WTC11 (cell line): ENCODE data around the gene BCAS1. TPM values are rescaled to one million over a fixed set of nuclear protein-coding genes. Genes with fewer than 3 reads are reported as not detected.

Experiments used
- ATAC-seq: fragments of 200-7000 bp; cut with Tn5 transposase; 2 replicates; pipeline ENCODE4 v1.10.0; 2021; ENCODE audit warnings: mild to moderate bottlenecking, moderate library complexity
- CTCF ChIA-PET: fragments of 300-600 bp; sonication (Branson Sonifier 250); formaldehyde crosslinking; loops from one replicate; lab custom pipeline; 2021; ENCODE audit warnings: antibody characterized with exemption; lab: Charles Lee
- POLR2A ChIA-PET: fragments of 350-600 bp; sonication (Branson Sonifier 250); formaldehyde crosslinking; loops from one replicate; lab custom pipeline; 2021; ENCODE audit warnings: antibody characterized with exemption; lab: Charles Lee
- DNase-seq: peaks from one replicate; pipeline ENCODE4 v3.0.0; 2021; ENCODE audit warnings: low spot score
- H3K27ac Mint-ChIP-seq: 2 replicates; pipeline ENCODE4 v1.8.0; 2021; ENCODE audit warnings: mixed read lengths
- H3K27me3 Mint-ChIP-seq: 2 replicates; pipeline ENCODE4 v1.8.0; 2021; ENCODE audit warnings: low read depth, mild to moderate bottlenecking, moderate library complexity, mixed read lengths
- H3K36me3 Mint-ChIP-seq: 2 replicates; pipeline ENCODE4 v1.8.0; 2021; ENCODE audit warnings: mixed read lengths
- H3K4me1 Mint-ChIP-seq: 2 replicates; pipeline ENCODE4 v1.8.0; 2022; ENCODE audit warnings: mixed read lengths
- H3K4me3 Mint-ChIP-seq: 2 replicates; pipeline ENCODE4 v1.8.0; 2021; ENCODE audit warnings: mild to moderate bottlenecking, moderate library complexity, mixed read lengths
- H3K9me3 Mint-ChIP-seq: 2 replicates; pipeline ENCODE4 v1.8.0; 2021; ENCODE audit warnings: mixed read lengths
- ATF1 ChIP-seq: sonication (generic); formaldehyde crosslinking; IDR thresholded peaks from 2 replicates; pipeline ENCODE4 v1.8.1; 2023; ENCODE audit warnings: mild to moderate bottlenecking, moderate library complexity, missing genetic modification reagents
- ETV6 ChIP-seq: sonication (generic); formaldehyde crosslinking; IDR thresholded peaks from 2 replicates; pipeline ENCODE4 v1.8.1; 2022; ENCODE audit warnings: mild to moderate bottlenecking, missing genetic modification reagents
- GABPB1 ChIP-seq: sonication (generic); formaldehyde crosslinking; IDR thresholded peaks from 2 replicates; pipeline ENCODE4 v1.8.1; 2023; ENCODE audit warnings: mild to moderate bottlenecking, missing genetic modification reagents
- HMGA2 ChIP-seq: fragments of 250-450 bp; sonication (Bioruptor Pico); IDR thresholded peaks from 2 replicates; pipeline ENCODE4 v1.4.0; 2021; ENCODE audit warnings: mild to moderate bottlenecking, moderate library complexity
- JAZF1 ChIP-seq: fragments of 250-450 bp; sonication (Bioruptor Pico); IDR thresholded peaks from 2 replicates; pipeline ENCODE4 v1.9.0; 2021; ENCODE audit warnings: moderate library complexity, mild to moderate bottlenecking, inconsistent platforms
- MAX ChIP-seq: sonication (generic); formaldehyde crosslinking; IDR thresholded peaks from 2 replicates; pipeline ENCODE4 v1.8.0; 2022; ENCODE audit warnings: mild to moderate bottlenecking, missing genetic modification reagents
- NFATC4 ChIP-seq: fragments of 250-450 bp; sonication (Bioruptor Pico); IDR thresholded peaks from 2 replicates; pipeline ENCODE4 v1.9.0; 2021; ENCODE audit warnings: mild to moderate bottlenecking
- NR3C1 ChIP-seq: sonication (generic); formaldehyde crosslinking; conservative IDR thresholded peaks from 2 replicates; pipeline ENCODE4 v1.8.1; 2023; ENCODE audit warnings: low read depth, mild to moderate bottlenecking, missing genetic modification reagents
- PREB ChIP-seq: sonication (generic); formaldehyde crosslinking; IDR thresholded peaks from 2 replicates; pipeline ENCODE4 v1.8.1; 2022; ENCODE audit warnings: mild to moderate bottlenecking, missing genetic modification reagents, moderate library complexity, borderline replicate concordance
- TEAD4 ChIP-seq: sonication (generic); formaldehyde crosslinking; IDR thresholded peaks from 2 replicates; pipeline ENCODE4 v1.8.0; 2022; ENCODE audit warnings: mild to moderate bottlenecking, missing genetic modification reagents
- USF2 ChIP-seq: sonication (generic); formaldehyde crosslinking; IDR thresholded peaks from 2 replicates; pipeline ENCODE4 v1.8.1; 2023; ENCODE audit warnings: mild to moderate bottlenecking, missing genetic modification reagents, moderate library complexity
- ZNF232 ChIP-seq: sonication (generic); formaldehyde crosslinking; IDR thresholded peaks from 2 replicates; pipeline ENCODE4 v1.8.0; 2022; ENCODE audit warnings: mild to moderate bottlenecking, missing genetic modification reagents
- ZNF671 ChIP-seq: fragments of 250-450 bp; sonication (Bioruptor Pico); IDR thresholded peaks from 2 replicates; pipeline ENCODE4 v1.8.0; 2021; ENCODE audit warnings: mild to moderate bottlenecking
- total RNA-seq: library from RNA; stranded (reverse); gene quantifications from 3 replicates; pipeline ENCODE4 v1.2.3, GENCODE V29; 2021
- TF ChIP-seq, protein P1 (sequence below): sonication (generic); formaldehyde crosslinking; IDR thresholded peaks from 2 replicates; pipeline ENCODE4 v1.8.0; 2022; ENCODE audit warnings: mild to moderate bottlenecking, missing genetic modification reagents
- TF ChIP-seq, protein P2 (sequence below): sonication (generic); formaldehyde crosslinking; IDR thresholded peaks from 2 replicates; pipeline ENCODE4 v1.8.1; 2022; ENCODE audit warnings: missing genetic modification reagents, borderline replicate concordance
- TF ChIP-seq, protein P3 (sequence below): fragments of 250-450 bp; sonication (Bioruptor Pico); IDR thresholded peaks from 2 replicates; pipeline ENCODE4 v1.9.0; 2021; ENCODE audit warnings: mild to moderate bottlenecking, borderline replicate concordance
- TF ChIP-seq, protein P4 (sequence below): sonication (generic); formaldehyde crosslinking; IDR thresholded peaks from 2 replicates; pipeline ENCODE4 v1.8.0; 2023; ENCODE audit warnings: missing genetic modification reagents
- TF ChIP-seq, protein P5 (sequence below): sonication (generic); formaldehyde crosslinking; IDR thresholded peaks from 2 replicates; pipeline ENCODE4 v1.8.0; 2022; ENCODE audit warnings: mild to moderate bottlenecking, missing genetic modification reagents

The BCAS1 gene
- total RNA-seq, 1 experiment from 2014 or later: 0.11 TPM

- TF ChIP-seq, protein P1, sequence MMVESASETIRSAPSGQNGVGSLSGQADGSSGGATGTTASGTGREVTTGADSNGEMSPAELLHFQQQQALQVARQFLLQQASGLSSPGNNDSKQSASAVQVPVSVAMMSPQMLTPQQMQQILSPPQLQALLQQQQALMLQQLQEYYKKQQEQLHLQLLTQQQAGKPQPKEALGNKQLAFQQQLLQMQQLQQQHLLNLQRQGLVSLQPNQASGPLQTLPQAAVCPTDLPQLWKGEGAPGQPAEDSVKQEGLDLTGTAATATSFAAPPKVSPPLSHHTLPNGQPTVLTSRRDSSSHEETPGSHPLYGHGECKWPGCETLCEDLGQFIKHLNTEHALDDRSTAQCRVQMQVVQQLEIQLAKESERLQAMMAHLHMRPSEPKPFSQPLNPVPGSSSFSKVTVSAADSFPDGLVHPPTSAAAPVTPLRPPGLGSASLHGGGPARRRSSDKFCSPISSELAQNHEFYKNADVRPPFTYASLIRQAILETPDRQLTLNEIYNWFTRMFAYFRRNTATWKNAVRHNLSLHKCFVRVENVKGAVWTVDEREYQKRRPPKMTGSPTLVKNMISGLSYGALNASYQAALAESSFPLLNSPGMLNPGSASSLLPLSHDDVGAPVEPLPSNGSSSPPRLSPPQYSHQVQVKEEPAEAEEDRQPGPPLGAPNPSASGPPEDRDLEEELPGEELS (CRISPR knock-in tag): no peak
- TF ChIP-seq, protein P2, sequence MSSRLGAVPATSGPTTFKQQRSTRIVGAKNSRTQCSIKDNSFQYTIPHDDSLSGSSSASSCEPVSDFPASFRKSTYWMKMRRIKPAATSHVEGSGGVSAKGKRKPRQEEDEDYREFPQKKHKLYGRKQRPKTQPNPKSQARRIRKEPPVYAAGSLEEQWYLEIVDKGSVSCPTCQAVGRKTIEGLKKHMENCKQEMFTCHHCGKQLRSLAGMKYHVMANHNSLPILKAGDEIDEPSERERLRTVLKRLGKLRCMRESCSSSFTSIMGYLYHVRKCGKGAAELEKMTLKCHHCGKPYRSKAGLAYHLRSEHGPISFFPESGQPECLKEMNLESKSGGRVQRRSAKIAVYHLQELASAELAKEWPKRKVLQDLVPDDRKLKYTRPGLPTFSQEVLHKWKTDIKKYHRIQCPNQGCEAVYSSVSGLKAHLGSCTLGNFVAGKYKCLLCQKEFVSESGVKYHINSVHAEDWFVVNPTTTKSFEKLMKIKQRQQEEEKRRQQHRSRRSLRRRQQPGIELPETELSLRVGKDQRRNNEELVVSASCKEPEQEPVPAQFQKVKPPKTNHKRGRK (CRISPR knock-in tag): no peak
- no peak for TF ChIP-seq MAX (CRISPR knock-in tag)
Observed at GRCh38 chr20:54063992-54064676, 6.3 kb downstream of the BCAS1 start (continued).

- no peaks in the 10 kb centered on the region for H3K27me3 Mint-ChIP-seq
- TF ChIP-seq ETV6 (no peak), USF2 (no peak), JAZF1 (CRISPR knock-in tag) (no peak), ZNF671 (CRISPR knock-in tag) (no peak), PREB (CRISPR knock-in tag) (no peak), ZNF232 (CRISPR knock-in tag) (no peak), GABPB1 (no peak), HMGA2 (no peak), NFATC4 (CRISPR knock-in tag) (no peak), TEAD4 (no peak), NR3C1 (CRISPR knock-in tag) (no peak), ATF1 (CRISPR knock-in tag) (no peak)
- TF ChIP-seq, protein P3, sequence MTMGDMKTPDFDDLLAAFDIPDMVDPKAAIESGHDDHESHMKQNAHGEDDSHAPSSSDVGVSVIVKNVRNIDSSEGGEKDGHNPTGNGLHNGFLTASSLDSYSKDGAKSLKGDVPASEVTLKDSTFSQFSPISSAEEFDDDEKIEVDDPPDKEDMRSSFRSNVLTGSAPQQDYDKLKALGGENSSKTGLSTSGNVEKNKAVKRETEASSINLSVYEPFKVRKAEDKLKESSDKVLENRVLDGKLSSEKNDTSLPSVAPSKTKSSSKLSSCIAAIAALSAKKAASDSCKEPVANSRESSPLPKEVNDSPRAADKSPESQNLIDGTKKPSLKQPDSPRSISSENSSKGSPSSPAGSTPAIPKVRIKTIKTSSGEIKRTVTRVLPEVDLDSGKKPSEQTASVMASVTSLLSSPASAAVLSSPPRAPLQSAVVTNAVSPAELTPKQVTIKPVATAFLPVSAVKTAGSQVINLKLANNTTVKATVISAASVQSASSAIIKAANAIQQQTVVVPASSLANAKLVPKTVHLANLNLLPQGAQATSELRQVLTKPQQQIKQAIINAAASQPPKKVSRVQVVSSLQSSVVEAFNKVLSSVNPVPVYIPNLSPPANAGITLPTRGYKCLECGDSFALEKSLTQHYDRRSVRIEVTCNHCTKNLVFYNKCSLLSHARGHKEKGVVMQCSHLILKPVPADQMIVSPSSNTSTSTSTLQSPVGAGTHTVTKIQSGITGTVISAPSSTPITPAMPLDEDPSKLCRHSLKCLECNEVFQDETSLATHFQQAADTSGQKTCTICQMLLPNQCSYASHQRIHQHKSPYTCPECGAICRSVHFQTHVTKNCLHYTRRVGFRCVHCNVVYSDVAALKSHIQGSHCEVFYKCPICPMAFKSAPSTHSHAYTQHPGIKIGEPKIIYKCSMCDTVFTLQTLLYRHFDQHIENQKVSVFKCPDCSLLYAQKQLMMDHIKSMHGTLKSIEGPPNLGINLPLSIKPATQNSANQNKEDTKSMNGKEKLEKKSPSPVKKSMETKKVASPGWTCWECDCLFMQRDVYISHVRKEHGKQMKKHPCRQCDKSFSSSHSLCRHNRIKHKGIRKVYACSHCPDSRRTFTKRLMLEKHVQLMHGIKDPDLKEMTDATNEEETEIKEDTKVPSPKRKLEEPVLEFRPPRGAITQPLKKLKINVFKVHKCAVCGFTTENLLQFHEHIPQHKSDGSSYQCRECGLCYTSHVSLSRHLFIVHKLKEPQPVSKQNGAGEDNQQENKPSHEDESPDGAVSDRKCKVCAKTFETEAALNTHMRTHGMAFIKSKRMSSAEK (CRISPR knock-in tag): no peak
- TF ChIP-seq, protein P2 (CRISPR knock-in tag): no peak
- TF ChIP-seq, protein P4, sequence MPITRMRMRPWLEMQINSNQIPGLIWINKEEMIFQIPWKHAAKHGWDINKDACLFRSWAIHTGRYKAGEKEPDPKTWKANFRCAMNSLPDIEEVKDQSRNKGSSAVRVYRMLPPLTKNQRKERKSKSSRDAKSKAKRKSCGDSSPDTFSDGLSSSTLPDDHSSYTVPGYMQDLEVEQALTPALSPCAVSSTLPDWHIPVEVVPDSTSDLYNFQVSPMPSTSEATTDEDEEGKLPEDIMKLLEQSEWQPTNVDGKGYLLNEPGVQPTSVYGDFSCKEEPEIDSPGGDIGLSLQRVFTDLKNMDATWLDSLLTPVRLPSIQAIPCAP (CRISPR knock-in tag): no peak
- TF ChIP-seq, protein P5, sequence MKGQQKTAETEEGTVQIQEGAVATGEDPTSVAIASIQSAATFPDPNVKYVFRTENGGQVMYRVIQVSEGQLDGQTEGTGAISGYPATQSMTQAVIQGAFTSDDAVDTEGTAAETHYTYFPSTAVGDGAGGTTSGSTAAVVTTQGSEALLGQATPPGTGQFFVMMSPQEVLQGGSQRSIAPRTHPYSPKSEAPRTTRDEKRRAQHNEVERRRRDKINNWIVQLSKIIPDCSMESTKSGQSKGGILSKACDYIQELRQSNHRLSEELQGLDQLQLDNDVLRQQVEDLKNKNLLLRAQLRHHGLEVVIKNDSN (CRISPR knock-in tag): no peak
- H3K4me1 Mint-ChIP-seq: peaks cover 14% of the 10 kb centered on the region
- H3K36me3 Mint-ChIP-seq: no peaks in the 10 kb centered on the region
- DNase-seq (no peak), ATAC-seq (no peak)
- H3K27ac Mint-ChIP-seq: no peak overlapping the region
- no peaks in the 10 kb centered on the region for H3K9me3 Mint-ChIP-seq
- H3K4me3 Mint-ChIP-seq: no peak overlapping the region
- ChIA-PET POLR2A (no interaction called here), CTCF (no interaction called here)
Observed at GRCh38 chr20:54063580-54063979, 6.8 kb downstream of the BCAS1 start.
